ENCODE results near the gene EEFSEC.

The EEFSEC gene

GRCh38 chr3:128262457-128262856 lies 109.2 kb downstream of the EEFSEC start:
- 97 to 100% methylated on average over 2 to 3 of the region's 3 CpGs for WGBS, 2 experiments (ENCODE audit: insufficient coverage in 2 of 2)
- no peak overlapping the region for H3K27ac ChIP-seq (ENCODE audit: low read depth, low read length, severe bottlenecking)
- no peaks in the 10 kb centered on the region for H3K4me1 ChIP-seq (ENCODE audit: control insufficient read depth, insufficient read depth, low read length, poor library complexity, severe bottlenecking)
- peaks cover 10% of the 10 kb centered on the region for H3K9me3 ChIP-seq (ENCODE audit: control insufficient read depth, low read length)
- H3K36me3 ChIP-seq (ENCODE audit: control insufficient read depth, insufficient read depth, low read length), result no peaks in the 10 kb centered on the region
- no peak overlapping the region for H3K4me3 ChIP-seq (ENCODE audit: extremely low read depth, insufficient read depth, low read length, poor library complexity, severe bottlenecking)

GRCh38 chr3:128263118-128263517 lies 109.8 kb downstream of the EEFSEC start:
- 93% methylated on average over 8 of the region's 8 CpGs for WGBS, 2 experiments (ENCODE audit: insufficient coverage in 2 of 2)

GRCh38 chr3:128263946-128264345 lies 110.7 kb downstream of the EEFSEC start:
- WGBS, 2 experiments (ENCODE audit: insufficient coverage in 2 of 2), result 91 to 96% methylated on average over 4 to 6 of the region's 6 CpGs
- H3K4me3 ChIP-seq (ENCODE audit: extremely low read depth, insufficient read depth, low read length, poor library complexity, severe bottlenecking), result no peak overlapping the region
- H3K36me3 ChIP-seq (ENCODE audit: control insufficient read depth, insufficient read depth, low read length), result no peaks in the 10 kb centered on the region
- no peak overlapping the region for H3K27ac ChIP-seq (ENCODE audit: low read depth, low read length, severe bottlenecking)
- no peaks in the 10 kb centered on the region for H3K4me1 ChIP-seq (ENCODE audit: control insufficient read depth, insufficient read depth, low read length, poor library complexity, severe bottlenecking)
- H3K9me3 ChIP-seq (ENCODE audit: control insufficient read depth, low read length), result peaks cover 10% of the 10 kb centered on the region

More at GRCh38 chr3:128263118-128263517, 109.8 kb downstream of the EEFSEC start:
- no peak overlapping the region for H3K4me3 ChIP-seq (ENCODE audit: extremely low read depth, insufficient read depth, low read length, poor library complexity, severe bottlenecking)
- peaks cover 10% of the 10 kb centered on the region for H3K9me3 ChIP-seq (ENCODE audit: control insufficient read depth, low read length)
- no peaks in the 10 kb centered on the region for H3K4me1 ChIP-seq (ENCODE audit: control insufficient read depth, insufficient read depth, low read length, poor library complexity, severe bottlenecking)
- H3K36me3 ChIP-seq (ENCODE audit: control insufficient read depth, insufficient read depth, low read length), result no peaks in the 10 kb centered on the region
- H3K27ac ChIP-seq (ENCODE audit: low read depth, low read length, severe bottlenecking), result no peak overlapping the region

- no peaks in the 10 kb centered on the region for H3K4me1 ChIP-seq (ENCODE audit: control insufficient read depth, insufficient read depth, low read length, poor library complexity, severe bottlenecking)
- 100% methylated on average over 1 of the region's 1 CpG for WGBS, 2 experiments (ENCODE audit: insufficient coverage in 2 of 2)
- no peak overlapping the region for H3K4me3 ChIP-seq (ENCODE audit: extremely low read depth, insufficient read depth, low read length, poor library complexity, severe bottlenecking)
- H3K9me3 ChIP-seq (ENCODE audit: control insufficient read depth, low read length), result no peaks in the 10 kb centered on the region
- no peaks in the 10 kb centered on the region for H3K36me3 ChIP-seq (ENCODE audit: control insufficient read depth, insufficient read depth, low read length)
- H3K27ac ChIP-seq (ENCODE audit: low read depth, low read length, severe bottlenecking), result no peak overlapping the region
These were observed 113.2 kb downstream of the EEFSEC start for GRCh38 chr3:128266453-128266852.

GRCh38 chr3:128267541-128267940 lies 114.3 kb downstream of the EEFSEC start:
- no peaks in the 10 kb centered on the region for H3K9me3 ChIP-seq (ENCODE audit: control insufficient read depth, low read length)
- no peak overlapping the region for H3K27ac ChIP-seq (ENCODE audit: low read depth, low read length, severe bottlenecking)
- no peak overlapping the region for H3K4me3 ChIP-seq (ENCODE audit: extremely low read depth, insufficient read depth, low read length, poor library complexity, severe bottlenecking)
- H3K4me1 ChIP-seq (ENCODE audit: control insufficient read depth, insufficient read depth, low read length, poor library complexity, severe bottlenecking), result no peaks in the 10 kb centered on the region
- WGBS, 2 experiments (ENCODE audit: insufficient coverage in 2 of 2), result 94 to 100% methylated on average over 1 to 3 of the region's 4 CpGs
- H3K36me3 ChIP-seq (ENCODE audit: control insufficient read depth, insufficient read depth, low read length), result no peaks in the 10 kb centered on the region

GRCh38 chr3:128269006-128269775 lies 115.9 kb downstream of the EEFSEC start:
- Histone ChIP-seq H3K4me3 (ENCODE audit: extremely low read depth, insufficient read depth, low read length, poor library complexity, severe bottlenecking) (no peak overlapping the region), H3K4me1 (ENCODE audit: control insufficient read depth, insufficient read depth, low read length, poor library complexity, severe bottlenecking) (no peaks in the 10 kb centered on the region), H3K9me3 (ENCODE audit: control insufficient read depth, low read length) (no peaks in the 10 kb centered on the region), H3K27ac (ENCODE audit: low read depth, low read length, severe bottlenecking) (no peak overlapping the region), H3K36me3 (ENCODE audit: control insufficient read depth, insufficient read depth, low read length) (no peaks in the 10 kb centered on the region)
- WGBS, 2 experiments (ENCODE audit: insufficient coverage in 2 of 2), result 93 to 98% methylated on average over 9 to 10 of the region's 11 CpGs

- whole genome bisulfite sequencing, 2 experiments (ENCODE audit: insufficient coverage in 2 of 2), result 75 to 79% methylated on average over 3 of the region's 3 CpGs
- H3K4me1 ChIP-seq (ENCODE audit: control insufficient read depth, insufficient read depth, low read length, poor library complexity, severe bottlenecking), result peaks cover 5% of the 10 kb centered on the region
- no peak overlapping the region for H3K4me3 ChIP-seq (ENCODE audit: extremely low read depth, insufficient read depth, low read length, poor library complexity, severe bottlenecking)
- H3K36me3 ChIP-seq (ENCODE audit: control insufficient read depth, insufficient read depth, low read length), result no peaks in the 10 kb centered on the region
- no peak overlapping the region for H3K27ac ChIP-seq (ENCODE audit: low read depth, low read length, severe bottlenecking)
- H3K9me3 ChIP-seq (ENCODE audit: control insufficient read depth, low read length), result no peaks in the 10 kb centered on the region
These were observed 116.5 kb downstream of the EEFSEC start for GRCh38 chr3:128269796-128270195.

GRCh38 chr3:128270559-128271492 lies 117.5 kb downstream of the EEFSEC start:
- Histone ChIP-seq H3K27ac (ENCODE audit: low read depth, low read length, severe bottlenecking) (no peak overlapping the region), H3K36me3 (ENCODE audit: control insufficient read depth, insufficient read depth, low read length) (no peaks in the 10 kb centered on the region), H3K4me1 (ENCODE audit: control insufficient read depth, insufficient read depth, low read length, poor library complexity, severe bottlenecking) (peaks cover 12% of the 10 kb centered on the region), H3K4me3 (ENCODE audit: extremely low read depth, insufficient read depth, low read length, poor library complexity, severe bottlenecking) (no peak overlapping the region), H3K9me3 (ENCODE audit: control insufficient read depth, low read length) (no peaks in the 10 kb centered on the region)
- 71 to 83% methylated on average over 6 to 7 of the region's 7 CpGs for WGBS, 2 experiments (ENCODE audit: insufficient coverage in 2 of 2)

- H3K4me1 ChIP-seq (ENCODE audit: control insufficient read depth, insufficient read depth, low read length, poor library complexity, severe bottlenecking), result peaks cover 12% of the 10 kb centered on the region
- no peaks in the 10 kb centered on the region for H3K9me3 ChIP-seq (ENCODE audit: control insufficient read depth, low read length)
- H3K27ac ChIP-seq (ENCODE audit: low read depth, low read length, severe bottlenecking), result no peak overlapping the region
- H3K36me3 ChIP-seq (ENCODE audit: control insufficient read depth, insufficient read depth, low read length), result no peaks in the 10 kb centered on the region
- 85 to 88% methylated on average over 9 to 11 of the region's 11 CpGs for WGBS, 2 experiments (ENCODE audit: insufficient coverage in 2 of 2)
- H3K4me3 ChIP-seq (ENCODE audit: extremely low read depth, insufficient read depth, low read length, poor library complexity, severe bottlenecking), result no peak overlapping the region
These were observed 118.5 kb downstream of the EEFSEC start for GRCh38 chr3:128271536-128272332.

GRCh38 chr3:128273109-128273840 lies 120.0 kb downstream of the EEFSEC start:
- H3K9me3 ChIP-seq (ENCODE audit: control insufficient read depth, low read length), result no peaks in the 10 kb centered on the region
- H3K27ac ChIP-seq (ENCODE audit: low read depth, low read length, severe bottlenecking), result no peak overlapping the region
- no peak overlapping the region for H3K4me3 ChIP-seq (ENCODE audit: extremely low read depth, insufficient read depth, low read length, poor library complexity, severe bottlenecking)
- WGBS, 2 experiments (ENCODE audit: insufficient coverage in 2 of 2), result 68 to 69% methylated on average over 4 of the region's 5 CpGs
- H3K36me3 ChIP-seq (ENCODE audit: control insufficient read depth, insufficient read depth, low read length), result no peaks in the 10 kb centered on the region
- peaks cover 12% of the 10 kb centered on the region for H3K4me1 ChIP-seq (ENCODE audit: control insufficient read depth, insufficient read depth, low read length, poor library complexity, severe bottlenecking)
